ENCODE measurements around the gene MBTPS2.
"Not testable (repeated sequence)": the region's sequence is repeated elsewhere in the genome, so short reads cannot be mapped to it uniquely, and the experiment has no call there.

The MBTPS2 gene

DNA sequence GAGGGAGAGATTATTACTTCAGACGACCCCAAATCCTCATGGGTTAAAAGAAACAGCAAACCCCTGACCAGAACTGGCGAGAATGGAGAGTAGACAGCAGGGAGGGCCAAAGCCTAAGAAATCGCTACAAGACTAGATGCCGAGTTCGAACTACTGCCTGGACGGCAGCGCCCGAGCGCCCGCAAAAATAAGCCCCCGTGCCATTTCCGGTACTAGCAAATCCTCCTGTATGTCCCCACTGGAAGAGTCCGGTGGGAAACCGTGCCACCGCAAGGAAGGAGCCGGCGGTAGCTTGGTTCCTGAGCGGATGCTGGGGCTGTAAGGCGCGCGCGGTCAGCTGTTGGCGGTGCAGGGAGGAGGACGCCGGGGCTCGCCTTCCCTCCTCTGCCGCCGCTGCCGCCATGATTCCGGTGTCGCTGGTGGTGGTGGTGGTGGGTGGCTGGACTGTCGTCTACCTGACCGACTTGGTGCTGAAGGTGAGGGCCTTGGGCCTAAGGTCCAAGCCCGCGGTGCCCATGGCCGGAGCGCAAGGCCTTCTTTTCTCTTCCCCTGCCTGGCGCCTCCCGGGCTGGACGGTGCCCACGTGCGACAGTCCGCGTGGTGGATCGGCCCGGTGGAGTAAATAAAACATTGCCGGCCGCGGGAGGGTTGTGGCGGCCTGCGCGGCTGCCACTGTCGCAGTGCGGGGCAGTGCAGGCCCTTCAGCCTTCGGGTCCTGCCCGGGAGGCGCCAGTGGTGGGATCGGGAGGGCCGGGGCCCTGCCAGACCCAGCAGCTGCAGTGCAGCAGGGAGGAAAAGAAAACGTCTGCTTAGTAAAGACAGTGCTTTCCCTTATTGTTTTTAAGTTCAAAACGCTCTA lies at the start of gene MBTPS2:
TSS of gene MBTPS2 (plus strand) at position 284 of the 859 bp plus-strand sequence. CDS start at position 402, 118 bp downstream.
- DNase-seq: peak; percentile 95

DNA sequence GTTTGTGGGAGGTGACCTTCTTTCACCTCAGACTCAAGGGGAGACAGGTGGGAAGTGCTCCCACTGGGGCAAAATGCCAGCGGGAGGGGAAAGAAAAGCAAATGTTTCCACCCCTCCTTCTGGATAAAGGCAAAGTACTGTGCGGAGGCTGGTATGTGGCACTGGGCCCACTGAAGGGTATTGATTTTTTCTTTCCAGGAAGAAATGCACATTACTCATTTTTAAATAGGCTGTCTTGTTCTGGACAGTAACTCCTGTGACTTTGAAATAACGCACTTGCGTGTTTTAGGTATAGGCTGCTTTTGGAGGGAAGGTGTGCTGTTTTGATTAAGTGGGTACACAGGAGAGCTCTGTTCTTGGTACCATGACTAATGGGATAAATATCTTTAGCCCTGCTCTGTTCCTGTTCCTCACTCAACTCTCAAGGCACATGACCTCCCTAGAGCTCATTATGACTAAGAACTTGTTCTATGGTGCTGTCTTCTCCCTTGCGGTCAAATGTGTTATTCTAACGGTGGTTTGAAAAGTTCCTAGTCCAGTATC lies 40.7 kb upstream of the MBTPS2 start:
- no peak for DNase-seq

DNA sequence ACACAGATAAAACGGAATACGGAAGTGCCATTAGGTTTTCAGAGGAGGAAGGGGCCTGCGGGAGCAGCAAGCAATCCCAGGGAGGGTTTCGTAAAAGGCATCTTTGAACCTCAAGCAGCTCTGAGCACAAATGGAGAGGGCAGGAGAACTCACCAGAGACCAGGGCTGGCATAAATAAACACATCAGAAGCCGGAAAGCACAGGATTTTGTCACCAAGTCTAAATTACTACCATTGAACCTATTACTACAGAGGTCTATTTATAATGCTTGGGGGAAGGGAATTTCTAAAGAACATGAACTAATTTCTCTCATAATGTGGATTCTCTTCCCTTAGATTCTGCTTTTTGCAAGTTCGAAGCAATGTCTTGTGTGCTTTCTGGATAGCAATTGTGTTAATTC lies 39.6 kb upstream of the MBTPS2 start:
- no peak for DNase-seq

DNA sequence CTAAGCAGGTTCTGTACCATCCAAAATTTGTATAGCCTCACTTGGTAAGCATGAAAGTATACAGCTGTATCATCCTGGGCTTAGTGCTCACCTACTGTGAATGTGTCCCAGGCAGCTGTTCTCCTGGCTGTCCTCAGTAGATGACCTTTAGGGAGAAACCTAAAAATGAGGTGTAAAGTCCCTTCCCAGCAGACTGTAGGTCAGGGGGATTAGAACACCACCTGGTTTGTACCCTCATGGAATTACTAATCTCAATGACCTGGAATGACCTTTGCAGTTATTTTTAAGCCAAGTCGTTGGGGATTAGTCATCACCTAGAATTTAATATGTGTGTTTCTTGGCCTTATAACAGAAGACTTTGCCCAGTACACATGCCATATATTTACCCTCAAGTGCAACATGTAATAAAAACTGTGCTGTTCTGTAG lies 39.1 kb upstream of the MBTPS2 start:
- DNase-seq: no peak

DNA sequence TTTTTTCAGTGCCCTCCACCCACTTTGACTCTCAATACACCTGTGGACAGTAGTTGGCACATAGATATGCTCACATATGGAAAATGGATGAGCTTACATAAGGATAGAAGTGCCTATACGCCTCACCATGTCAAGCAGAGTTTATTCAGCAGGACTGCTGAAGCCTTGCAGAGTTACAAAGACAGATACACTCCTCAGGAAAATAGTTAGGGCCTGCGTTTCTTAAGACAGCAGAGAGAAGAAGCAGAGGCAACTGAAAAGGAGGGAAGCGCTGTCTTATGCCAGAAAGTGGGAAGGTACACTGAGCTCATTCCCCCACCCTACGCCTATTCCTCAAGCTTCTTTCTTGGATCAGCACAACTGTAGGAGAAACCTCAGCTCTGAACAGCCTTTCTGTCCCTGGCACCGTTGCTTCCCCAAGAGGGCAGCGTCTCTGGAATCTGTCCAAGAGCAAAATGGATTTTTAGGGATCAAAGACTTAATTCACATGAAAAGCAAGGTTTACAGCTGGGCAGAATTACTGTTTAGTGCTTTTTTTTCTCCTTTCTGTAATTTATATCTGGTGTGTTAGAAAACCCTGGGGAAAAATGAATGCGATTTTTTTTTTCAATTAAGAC lies 37.3 kb upstream of the MBTPS2 start:
- no peak for DNase-seq

DNA sequence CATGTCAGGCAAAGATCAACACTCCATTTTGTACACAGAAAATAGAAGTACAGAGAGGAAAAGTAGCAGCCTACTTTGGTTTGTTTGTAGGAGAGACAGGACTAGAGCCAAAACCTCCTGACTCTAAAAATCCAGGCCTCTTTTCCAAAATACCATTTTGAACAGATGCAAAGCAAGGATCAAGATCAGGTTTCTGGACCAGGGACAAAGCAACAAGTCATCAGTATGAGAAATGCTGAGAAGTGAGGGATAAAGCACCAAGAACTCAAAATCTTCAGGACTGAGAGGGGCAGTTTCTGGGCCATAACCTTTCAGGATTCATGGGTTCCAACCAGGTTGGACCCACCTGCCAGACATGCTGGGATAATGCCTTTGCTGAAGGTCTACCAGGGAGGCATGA lies 36.6 kb upstream of the MBTPS2 start:
- no peak for DNase-seq

DNA sequence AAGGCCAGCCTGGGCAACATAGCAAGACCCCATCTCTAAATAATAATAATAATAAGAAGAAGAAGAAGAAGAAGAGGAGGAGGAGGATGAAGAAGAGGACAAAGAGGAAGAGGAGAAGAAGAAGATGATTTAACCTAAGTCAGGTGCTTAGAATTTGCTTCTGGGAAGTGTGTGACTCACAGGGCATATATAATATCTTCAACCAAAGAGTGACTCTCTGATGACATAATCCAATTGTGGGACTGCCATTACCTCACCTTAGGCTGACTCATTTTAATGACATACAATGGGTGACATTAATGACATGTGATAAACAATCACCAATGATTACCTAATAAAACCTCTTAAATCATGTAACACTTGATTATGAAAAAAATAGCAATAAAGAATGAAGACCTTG lies 32.7 kb upstream of the MBTPS2 start:
- DNase-seq: no peak

DNA sequence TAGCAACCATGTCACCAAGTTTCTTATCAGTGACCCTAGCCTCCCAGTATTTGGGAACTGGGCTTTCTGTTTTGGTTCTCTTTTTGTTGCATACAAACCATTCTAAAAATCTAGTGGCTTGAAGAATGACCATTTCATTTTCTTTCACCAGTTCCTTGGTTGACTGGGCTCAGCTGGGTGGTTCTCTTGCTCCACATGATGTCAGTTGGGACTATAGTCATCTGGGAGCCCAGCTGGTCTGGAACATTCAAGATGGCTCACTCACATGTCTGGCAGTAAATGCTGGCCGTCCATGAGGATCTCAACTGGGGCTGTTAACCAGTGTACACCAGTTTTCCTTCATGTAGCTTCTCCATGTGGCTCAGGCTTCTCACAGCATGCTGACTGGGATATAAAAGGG lies 27.6 kb upstream of the MBTPS2 start:
- no peak for DNase-seq

DNA sequence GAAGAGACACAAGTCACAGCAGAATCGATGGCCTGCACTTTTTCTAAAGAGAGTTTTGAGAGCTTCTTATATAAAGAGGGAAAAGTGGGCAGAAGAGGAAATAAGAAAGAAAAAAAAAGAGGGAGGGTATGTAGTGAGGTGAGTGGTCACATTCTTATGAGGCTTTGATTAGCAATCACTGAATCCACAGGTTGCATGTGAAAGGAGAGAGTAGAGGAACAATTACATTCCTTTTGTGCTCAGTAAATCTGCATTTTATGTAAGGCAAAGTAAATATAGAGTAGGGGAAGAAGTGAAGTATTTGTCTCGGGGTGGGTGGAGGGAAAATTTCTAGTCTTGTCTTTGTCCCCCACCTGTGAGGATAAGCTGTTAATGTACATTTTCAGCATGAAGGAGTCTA lies 26.8 kb upstream of the MBTPS2 start:
- no peak for DNase-seq

DNA sequence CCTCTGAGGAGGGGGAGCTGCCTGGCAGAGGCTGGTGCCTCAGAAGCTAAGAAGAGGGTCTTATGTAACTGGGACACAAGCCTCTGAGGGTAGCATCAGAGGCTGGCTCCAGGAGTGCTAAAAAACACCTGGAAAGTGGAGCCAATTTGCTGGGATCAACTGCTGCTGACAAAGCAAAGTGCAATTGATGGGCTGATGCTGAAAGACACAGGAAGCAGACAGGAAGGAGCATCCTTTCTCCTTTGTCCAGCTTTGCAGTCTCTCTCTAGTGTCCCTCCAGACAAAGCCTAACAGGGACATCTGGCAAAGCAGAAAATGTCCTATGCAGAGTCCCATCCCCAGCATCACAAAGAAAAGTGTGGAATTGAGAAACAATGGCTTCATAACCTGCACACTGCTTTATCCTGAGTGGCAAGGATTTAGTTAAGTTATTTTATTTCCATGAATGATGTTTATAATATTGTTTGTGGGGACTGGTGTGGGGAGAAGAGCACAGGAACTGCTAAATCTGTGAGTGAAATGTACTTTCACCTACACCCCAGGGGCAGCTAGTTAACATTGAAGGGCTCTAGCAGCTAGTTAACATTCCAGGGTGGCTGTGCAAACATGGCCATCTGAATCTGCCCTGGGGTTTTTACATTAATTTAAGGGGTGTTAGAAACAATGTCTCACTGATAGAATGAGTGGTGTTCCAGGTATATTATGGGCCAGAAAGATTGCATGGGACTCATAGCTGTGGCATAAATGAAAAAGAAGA lies 25.6 kb upstream of the MBTPS2 start:
- DNase-seq: no peak

DNA sequence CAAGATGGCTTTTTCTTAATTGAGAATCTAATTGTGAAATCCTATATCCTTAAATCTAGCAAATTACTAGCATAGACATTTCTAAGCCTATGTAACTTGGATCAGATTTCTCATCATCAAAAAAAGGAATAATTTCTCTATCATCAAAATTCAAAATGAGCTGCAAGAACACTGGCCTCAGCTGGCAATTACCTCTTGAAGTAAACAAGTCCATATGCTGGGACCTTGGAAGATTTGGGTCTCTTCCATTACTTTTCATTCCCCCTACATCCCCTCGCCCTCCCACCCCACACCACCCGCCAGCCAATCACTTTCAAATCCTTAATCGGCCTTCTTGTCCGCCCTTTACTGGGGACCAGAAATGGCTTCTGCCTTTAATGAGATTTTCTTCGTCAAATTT lies 23.3 kb upstream of the MBTPS2 start:
- no peak for DNase-seq

DNA sequence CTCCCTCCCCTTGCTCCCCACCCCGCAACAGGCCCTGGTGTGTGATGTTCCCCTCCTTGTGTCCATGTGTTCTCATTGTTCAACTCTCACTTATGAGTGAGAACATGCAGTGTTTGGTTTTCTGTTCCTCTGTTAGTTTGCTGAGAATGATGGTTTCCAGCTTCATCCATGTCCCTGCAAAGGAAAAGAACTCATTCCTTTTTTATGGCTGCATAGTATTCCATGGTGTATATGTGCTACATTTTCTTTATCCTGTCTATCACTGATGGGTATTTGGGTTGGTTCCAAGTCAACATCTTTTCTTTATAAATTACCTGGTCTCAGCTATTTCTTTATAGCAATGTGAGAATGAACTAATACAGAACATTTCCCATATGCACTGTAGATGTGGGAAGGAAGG lies 19.2 kb upstream of the MBTPS2 start:
- not testable (repeated sequence) for DNase-seq

DNA sequence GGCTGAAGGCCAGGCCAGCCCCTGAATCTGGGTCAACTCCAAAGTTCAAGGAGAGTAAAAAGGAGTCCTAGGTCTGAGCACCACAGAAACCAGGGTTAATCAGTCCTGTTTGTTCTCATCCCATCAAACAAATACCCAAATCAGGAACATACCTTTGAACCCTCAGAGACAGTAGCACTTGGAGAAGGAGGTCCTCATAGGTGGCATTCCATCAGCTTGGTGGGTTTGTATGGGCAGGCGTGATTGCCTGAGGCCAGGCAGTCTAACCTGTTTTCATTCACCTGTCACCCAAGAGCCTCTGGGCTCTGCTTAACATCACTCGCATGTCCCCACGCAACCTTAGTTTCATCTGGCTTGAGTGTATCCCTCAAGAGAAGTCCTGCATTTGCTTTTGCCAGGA lies 17.5 kb upstream of the MBTPS2 start:
- no peak for DNase-seq

DNA sequence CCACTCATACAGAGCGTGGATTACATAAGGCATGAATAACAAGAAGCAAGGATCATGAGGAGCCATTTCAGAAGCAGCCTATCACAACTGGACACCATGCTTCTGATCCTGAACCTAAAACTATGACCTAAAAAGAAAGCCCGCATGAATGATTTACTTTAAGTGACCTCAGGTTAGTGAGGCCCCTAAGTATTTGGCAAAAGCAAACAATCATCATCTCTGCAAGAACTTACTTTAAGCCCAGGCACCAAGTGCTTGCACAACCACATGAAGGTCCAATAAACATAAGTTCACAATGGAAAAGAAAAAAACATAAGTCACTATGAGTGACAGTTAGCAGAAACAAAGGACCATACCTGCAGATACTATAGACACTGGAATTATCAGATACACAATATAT lies 7.9 kb upstream of the MBTPS2 start:
- no peak for DNase-seq

DNA sequence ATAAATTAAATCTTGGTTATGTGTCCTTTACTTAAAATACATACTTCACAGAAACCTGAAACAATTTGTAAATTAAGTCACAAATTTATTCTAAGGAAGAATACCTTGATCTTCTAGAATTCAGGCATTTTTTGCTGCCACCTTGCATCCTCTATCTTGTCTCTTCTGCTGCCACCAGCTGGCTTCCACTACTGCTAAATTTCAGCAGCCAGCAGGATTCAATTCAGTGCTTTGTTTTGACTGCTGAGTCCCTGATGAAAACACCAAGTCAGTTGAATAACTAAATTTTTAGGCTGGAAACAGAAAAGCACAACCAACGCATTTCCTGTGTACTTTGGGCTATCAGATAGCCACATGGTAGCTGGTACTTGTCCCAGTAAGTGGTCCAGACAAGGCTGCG lies 2.4 kb upstream of the MBTPS2 start:
- no peak for DNase-seq

DNA sequence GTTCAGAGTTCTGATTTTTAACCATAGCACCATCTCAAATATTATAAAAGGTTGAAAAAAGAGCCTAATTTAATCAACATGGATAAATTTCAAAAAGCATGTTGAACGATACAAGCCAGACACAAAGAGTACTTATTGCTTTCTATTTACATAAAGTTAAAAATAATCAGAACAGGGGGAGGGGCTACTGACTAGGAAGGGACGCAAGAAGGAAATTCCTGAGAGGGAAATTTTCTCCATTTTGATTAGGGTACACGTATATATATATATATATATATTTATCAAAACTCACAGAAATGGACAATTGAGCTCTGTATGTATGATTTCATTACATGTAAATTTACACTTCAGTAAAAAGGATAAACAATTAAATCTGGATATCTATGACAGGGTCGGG lies 482 bp upstream of the MBTPS2 start:
- no peak for DNase-seq

DNA sequence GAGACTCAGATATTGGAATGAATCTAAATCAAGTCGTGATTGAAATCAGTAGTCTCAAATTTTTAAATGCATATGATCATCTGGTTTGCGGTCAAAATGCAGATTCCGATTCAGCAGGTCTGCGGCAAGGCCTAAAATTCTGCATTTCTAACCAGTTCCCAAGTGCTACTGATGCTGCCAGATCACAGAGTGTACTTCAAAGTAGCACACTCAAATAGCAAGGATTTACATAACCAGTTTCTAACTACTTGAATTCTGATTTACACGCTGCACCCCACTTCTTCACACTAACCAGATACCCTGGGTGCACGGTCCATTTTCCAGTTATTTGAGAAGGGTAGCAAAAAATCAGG lies 752 bp downstream of the MBTPS2 start:
- no peak for DNase-seq

DNA sequence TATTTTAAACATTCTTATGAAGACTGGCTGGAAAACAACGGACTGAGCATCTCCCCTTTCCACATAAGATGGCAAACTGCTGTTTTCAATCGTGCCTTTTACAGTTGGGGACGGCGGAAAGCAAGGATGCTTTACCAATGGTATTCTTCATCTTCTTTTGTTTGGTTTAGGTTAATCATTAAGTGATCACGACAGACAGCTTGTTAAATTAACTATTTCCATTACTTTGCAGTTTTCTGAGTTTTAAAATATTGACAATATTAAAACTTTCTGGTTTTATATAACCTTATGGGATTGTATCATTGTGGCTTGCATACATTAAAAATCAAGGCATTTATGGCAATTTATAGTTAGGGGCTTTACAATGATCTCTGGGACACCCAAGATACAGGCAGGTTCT lies 3.8 kb downstream of the MBTPS2 start:
- no peak for DNase-seq

DNA sequence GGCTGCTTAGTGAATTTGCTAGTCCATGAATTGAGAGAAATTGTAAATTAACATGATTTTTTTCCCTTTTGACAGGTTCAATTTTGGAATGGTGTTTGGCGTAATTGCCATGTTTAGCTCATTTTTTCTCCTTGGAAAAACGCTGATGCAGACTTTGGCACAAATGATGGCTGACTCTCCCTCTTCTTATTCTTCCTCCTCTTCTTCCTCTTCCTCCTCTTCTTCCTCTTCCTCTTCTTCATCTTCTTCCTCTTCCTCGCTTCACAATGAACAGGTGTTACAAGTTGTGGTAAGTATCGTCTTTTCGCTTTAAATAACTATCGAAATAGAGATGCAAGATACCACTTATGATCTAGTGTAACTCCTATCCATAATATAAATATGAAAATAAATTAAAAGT lies 5.7 kb downstream of the MBTPS2 start:
- DNase-seq: no peak

DNA sequence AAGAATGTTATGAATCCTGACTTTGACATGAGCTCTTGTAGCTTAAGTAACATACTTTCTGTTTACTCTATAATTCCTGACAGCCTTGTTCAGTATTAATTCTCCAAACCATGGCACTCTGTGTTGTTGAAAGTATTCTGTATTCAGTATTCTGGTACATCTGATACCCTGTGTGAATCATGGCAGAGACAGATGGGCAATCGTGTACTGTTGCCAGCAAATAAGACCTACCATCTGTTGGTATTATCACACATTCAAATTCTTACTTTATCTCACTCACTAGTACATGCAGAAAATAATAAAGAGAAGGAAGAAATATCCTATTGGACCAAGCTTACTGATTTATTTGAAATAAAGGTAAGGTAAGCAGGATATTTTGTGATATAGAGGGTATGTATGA lies 7.9 kb downstream of the MBTPS2 start:
- DNase-seq: peak; percentile 1

DNA sequence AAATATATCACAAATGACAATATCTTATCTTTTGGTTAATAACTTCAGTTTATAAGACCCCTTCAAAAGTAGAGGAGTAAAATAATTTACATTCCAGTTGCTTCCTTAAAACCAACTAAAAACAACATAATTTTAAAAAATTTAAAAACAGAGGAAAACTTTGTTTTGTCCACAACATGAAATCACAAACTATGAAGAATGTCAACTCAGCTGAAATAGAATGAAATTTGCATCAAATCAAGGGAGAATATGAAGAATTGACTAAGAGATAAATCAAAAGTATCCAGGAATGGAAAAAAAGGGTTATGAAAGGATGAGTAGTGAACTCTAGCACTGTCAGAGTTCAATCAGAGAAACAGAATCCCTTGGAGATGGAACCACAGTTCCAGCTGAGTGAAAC lies 14.2 kb downstream of the MBTPS2 start:
- DNase-seq: no peak

DNA sequence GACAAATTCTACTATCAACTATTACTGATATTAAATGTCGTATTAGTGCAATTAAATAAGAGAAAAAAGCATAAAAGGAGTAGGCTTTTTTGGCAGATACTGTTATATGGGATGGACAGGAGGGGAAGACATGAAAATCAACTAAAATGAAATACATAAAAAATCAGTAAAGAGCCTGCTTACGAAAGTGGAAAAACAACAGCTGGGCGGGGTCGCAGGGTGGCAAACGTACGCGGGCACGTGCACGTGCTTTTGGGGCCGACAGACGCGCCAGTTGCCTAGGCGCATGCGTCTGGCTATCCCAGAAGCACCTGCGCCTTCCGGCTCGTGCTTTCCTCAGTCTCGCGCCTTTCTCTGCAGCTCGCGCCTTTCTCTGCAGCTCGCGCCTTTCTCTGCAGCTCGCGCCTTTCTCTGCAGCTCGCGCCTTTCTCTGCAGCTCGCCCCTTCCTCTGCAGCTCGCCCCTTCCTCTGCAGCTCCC lies 16.6 kb downstream of the MBTPS2 start, which contains the start of gene YY2:
TSS of gene YY2 (plus strand) at position 51 of the 479 bp plus-strand sequence. CDS start 498 bp downstream, outside the sequence.
- DNase-seq: no peak

DNA sequence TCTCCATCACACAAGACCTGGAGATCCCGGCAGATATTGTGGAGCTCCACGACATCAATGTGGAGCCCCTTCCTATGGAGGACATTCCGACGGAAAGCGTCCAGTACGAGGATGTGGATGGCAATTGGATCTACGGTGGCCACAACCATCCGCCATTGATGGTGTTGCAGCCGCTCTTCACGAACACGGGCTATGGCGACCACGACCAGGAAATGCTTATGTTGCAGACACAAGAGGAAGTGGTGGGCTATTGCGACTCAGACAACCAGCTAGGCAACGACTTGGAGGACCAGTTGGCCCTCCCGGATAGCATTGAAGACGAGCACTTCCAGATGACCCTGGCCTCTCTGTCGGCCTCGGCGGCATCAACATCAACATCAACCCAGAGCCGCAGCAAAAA lies 17.1 kb downstream of the MBTPS2 start:
- no peak for DNase-seq

Data from eye (tissue), 1 donor.